Measurements from ENCODE around the gene WDR86. TPM values are rescaled to one million over a fixed set of nuclear protein-coding genes. Genes with fewer than 3 reads are reported as not detected.

WDR86 gene
- total RNA-seq, 1 experiment from 2014 or later: 8.1 TPM

DNA sequence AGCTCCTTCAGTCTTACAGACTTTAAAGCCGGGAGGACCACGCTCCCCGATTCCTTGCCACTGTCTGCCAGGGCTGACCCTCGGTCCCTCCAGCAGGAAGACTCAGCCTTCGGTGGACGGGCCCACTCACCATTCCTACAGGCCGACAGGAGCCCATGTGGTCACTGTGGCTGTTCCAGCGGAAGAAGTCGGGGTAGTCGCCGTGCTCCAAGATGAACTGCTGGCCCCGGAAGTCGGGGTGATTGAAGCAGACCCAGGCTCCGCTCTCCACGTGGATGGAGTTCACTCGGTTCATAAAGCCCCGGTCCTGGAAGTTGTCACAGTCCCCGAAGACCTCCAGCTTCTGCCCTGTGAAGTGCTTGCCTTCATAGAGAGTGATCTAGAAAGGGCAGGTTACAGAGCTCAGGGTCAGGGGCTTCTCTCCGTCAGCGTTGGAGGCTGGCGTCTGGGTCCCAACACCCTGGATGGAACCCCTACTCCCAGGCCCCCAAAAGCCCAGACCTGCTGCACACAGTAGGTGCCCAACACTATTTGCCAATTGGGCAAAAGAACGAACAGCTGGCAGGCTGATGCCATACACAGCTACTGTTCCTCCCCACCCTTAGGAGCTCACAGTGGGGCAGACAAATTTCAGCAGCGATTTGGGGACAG is 28.2 kb upstream of the WDR86 start:
- Histone ChIP-seq H3K23me2 (ENCODE audit: insufficient read length, low read depth, low read length, poor library complexity, severe bottlenecking) (peaks cover 11% of the 10 kb centered on the region), H3K79me2 (ENCODE audit: insufficient read depth, low read length) (no peaks in the 10 kb centered on the region), H3K23ac (ENCODE audit: insufficient read length, low read depth, low read length) (no peak overlapping the region), H2AK5ac (ENCODE audit: insufficient read length, low read length) (no peak overlapping the region), H4K91ac (ENCODE audit: insufficient read length, low read depth, low read length) (no peak overlapping the region), H2BK15ac (ENCODE audit: low read depth, low read length) (no peak overlapping the region), H3K27me3 (ENCODE audit: insufficient read depth, low read length) (no peaks in the 10 kb centered on the region), H4K20me1 (ENCODE audit: control insufficient read depth, insufficient read depth, insufficient read length) (no peaks in the 10 kb centered on the region), H4K8ac (replicated peaks; ENCODE audit: insufficient read length, low read depth, low read length) (no peak overlapping the region), H3K14ac (ENCODE audit: insufficient read depth, low read length) (no peak overlapping the region), H2AFZ (ENCODE audit: low read length) (no peak overlapping the region), H3K18ac (ENCODE audit: insufficient read length, low read depth, low read length) (no peak overlapping the region), H3K27ac (ENCODE audit: insufficient read length, low read depth, low read length) (no peak overlapping the region), H3K9me3 (ENCODE audit: control insufficient read depth, low read depth, low read length) (no peaks in the 10 kb centered on the region), H3K79me1 (ENCODE audit: insufficient read depth, low read depth, low read length, poor library complexity, severe bottlenecking) (no peaks in the 10 kb centered on the region), H3K4me2 (ENCODE audit: insufficient read depth, insufficient read length, low read length) (no peak overlapping the region), H3K4me1 (ENCODE audit: insufficient read depth, low read length) (no peaks in the 10 kb centered on the region; the same call in 1 of the 2 replicates), H3T11ph (ENCODE audit: low read length) (no peak overlapping the region), H4K5ac (ENCODE audit: insufficient read length, low read depth, low read length) (no peak overlapping the region), H3K9ac (ENCODE audit: extremely low read depth, insufficient read length, low read length) (no peak overlapping the region), H2BK20ac (ENCODE audit: low read depth, low read length, poor library complexity, severe bottlenecking) (no peak overlapping the region), H2BK12ac (ENCODE audit: insufficient read length, low read depth, low read length) (no peak overlapping the region), H2BK5ac (ENCODE audit: insufficient read length, low read length) (no peak overlapping the region), H3K56ac (ENCODE audit: insufficient read length, low read depth, low read length) (no peak overlapping the region), H3K4ac (ENCODE audit: low read depth, low read length) (no peak overlapping the region), H2BK120ac (ENCODE audit: low read depth, low read length, poor library complexity, severe bottlenecking) (no peak overlapping the region)
- Mint-ChIP-seq H3K4me1 (peaks cover 18 to 29% of the 10 kb centered on the region in 2 experiments), H3K4me3 (no peak overlapping the region), H3K36me3 (ENCODE audit: insufficient read depth in 1 of 3, low read depth in 3 of 3) (peaks cover 0 to 5% (median 0%) of the 10 kb centered on the region in 3 experiments; a peak in 2 of 7 replicates), H3K9me3 (peaks cover 0 to 3% of the 10 kb centered on the region in 2 experiments; a peak in 2 of 5 replicates), H3K27ac (peak overlapping the region in 1 of 3 experiments; percentile 59; a peak in 1 of 7 replicates), H3K27me3 (ENCODE audit: low read depth) (peaks cover 3% of the 10 kb centered on the region)
- no peak for DNase-seq
- TF ChIP-seq, protein P1, sequence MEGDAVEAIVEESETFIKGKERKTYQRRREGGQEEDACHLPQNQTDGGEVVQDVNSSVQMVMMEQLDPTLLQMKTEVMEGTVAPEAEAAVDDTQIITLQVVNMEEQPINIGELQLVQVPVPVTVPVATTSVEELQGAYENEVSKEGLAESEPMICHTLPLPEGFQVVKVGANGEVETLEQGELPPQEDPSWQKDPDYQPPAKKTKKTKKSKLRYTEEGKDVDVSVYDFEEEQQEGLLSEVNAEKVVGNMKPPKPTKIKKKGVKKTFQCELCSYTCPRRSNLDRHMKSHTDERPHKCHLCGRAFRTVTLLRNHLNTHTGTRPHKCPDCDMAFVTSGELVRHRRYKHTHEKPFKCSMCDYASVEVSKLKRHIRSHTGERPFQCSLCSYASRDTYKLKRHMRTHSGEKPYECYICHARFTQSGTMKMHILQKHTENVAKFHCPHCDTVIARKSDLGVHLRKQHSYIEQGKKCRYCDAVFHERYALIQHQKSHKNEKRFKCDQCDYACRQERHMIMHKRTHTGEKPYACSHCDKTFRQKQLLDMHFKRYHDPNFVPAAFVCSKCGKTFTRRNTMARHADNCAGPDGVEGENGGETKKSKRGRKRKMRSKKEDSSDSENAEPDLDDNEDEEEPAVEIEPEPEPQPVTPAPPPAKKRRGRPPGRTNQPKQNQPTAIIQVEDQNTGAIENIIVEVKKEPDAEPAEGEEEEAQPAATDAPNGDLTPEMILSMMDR (conservative IDR thresholded peaks at IDR 0.05): no peak
- no CpG with 5 or more reads among the region's 23 CpGs for WGBS (ENCODE audit: extremely low coverage, insufficient read length, low lambda C conversion rate)
